HG02610 (cell line): Measurements from ENCODE around the gene IRAK1.

Source experiments
- ATAC-seq: cut with Tn5 transposase; IDR thresholded peaks from one replicate; pipeline ENCODE4 v1.9.1; 2021; ENCODE audit warnings: mild to moderate bottlenecking, moderate library complexity; ENCODE audit not compliant: unreplicated experiment

Gene IRAK1

DNA sequence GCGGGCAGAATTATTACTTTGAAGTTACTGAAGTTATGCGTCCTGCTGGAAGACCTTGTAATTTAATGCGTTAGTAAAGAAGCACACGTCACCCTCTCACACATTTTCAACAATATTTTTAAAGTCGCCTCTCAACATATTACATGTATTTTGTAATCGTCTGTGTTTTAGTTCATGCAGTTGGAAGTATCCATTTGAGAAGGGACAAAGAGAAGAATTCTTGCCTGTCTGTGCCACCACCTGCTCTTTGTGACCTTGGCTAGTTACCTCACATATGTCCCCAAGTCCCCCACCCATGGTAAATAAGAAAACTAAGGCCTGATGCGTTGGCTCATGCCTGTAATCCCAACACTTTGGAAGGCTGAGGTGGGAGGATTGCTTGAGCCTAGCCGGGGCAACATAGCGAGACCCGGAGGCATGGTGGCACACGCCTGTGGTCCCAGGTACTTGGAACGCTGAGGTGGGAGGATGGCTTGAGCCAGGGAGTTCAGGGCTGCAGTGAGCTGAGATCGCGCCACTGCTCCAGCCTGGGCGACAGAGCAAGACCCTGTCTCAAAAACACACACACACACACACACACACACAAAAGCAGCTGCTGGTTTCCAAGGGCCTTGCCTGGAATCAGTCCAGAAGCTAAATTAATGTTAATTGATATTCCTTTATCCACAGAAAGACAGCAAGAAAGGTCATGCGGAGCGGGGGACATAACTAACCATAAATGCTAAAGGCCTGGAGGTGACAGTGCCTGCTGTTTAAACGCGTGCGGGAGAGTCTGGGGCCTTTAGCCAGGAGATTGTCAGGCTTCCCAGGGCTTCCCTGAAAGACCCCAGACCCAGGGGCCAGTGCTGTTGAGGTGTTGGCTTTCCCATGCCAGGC lies 46.3 kb downstream of the IRAK1 start:
- no peak for ATAC-seq

GRCh38 chrX:153972368-153973126 lies 47.2 kb downstream of the IRAK1 start, which contains the start of gene TMEM187:
Gene TMEM187, plus strand, starts transcription at chrX:153972754. Its CDS starts 9,309 bp downstream, at chrX:153982063.
- peak; percentile 54 for ATAC-seq

DNA sequence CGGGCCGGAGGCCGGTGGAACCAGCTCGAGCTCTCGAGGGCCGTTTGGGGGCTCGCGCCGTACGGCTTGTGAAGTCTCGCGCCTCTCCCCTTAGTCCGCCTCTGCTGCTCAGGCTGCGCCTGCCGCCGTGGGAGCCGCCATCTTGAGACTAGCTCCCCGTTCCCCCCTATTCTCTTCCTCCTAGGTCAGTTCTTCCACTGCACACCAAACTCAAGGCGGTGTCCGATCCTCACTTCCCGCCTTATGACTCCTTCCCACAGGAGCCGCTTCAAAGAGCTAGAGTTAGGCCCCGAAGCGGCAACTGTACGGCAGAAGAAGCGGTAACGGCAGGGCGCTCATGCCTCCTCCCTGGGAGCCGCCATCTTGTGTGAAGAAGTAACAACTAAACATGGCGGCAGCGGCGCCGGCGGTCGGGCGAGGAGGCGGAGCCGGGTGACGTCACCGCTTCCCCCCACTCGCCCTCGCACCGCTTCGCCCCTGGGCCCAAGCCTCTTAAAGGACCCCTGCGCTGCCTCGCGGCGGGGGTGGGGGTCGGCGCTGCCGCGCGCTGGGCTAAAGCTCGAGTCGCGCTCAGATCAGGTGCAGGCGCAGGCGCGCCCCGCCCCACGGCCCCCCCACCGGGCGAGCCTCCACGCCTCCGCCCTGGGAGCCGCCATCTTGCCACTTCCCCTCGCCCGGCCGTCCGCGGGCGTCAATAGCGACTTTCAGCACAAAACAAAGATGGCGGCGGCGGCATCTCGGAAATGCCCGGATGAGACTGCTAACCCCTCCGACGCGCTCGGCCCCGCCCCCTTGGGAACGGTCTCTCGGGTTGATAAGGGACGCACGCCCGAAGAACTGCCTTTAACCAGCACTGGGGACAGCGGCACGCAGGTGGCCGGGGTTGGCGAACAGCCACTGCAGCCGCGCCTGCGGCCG lies 48.0 kb downstream of the IRAK1 start, which contains the start of gene HCFC1:
Gene HCFC1 (minus strand): TSS at position 369 of the 918 bp plus-strand sequence. CDS start 978 bp downstream, outside the sequence.
- peak; percentile 35 for ATAC-seq

DNA sequence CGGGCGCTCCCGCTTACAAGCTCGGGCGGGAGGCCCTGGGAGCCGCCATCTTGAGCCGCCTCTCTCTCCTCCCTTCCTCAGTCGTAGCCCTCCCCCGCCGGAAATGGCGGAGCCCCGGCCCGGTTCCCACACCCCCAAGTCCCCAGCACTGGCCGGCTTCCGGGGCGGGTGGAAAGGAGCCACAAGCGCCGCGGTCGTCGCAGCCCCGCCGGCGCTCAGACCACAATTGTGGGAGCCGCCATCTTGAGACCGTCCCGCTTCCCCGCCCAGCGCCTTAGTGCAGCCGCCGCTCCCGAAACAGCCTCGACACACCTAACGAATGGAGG lies 48.6 kb downstream of the IRAK1 start:
- ATAC-seq = peak; percentile 31

DNA sequence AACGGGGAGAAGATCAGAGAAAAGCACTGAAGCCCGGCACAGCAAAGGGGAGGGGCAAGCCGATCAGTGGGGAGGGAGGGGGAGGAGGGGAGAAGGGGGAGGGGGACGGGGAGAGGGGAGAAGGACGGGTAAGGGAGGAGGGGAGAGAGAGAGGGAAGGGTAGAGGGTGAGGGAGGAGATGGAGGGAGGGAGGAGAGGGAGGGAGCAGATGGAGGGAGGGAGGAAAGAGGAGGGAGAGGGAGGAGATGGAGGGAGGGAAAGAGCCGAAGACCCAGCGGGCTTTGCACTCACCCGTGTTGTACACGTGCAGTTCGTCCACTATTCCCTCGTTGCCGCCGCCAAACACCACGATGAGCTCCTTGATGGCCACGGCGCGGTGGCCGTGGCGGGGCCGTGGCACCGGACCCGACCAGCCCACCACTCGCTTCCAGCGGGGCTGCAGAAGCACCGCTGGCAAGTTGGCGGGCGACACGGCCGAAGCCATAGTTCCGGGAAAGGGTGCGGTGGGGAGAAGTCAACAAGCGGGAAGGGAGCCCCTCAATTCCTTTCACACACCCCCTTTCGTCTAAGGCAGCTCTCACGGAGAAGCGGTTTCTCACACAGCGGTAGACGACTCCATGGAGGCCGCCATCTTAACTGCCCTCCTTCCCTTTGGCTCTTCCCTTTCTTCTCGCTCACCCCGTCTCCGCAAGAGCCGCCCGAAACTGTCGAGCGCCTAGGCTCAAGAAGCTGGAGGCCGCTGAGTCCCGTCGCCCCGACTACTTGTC lies 49.2 kb downstream of the IRAK1 start:
- no peak for ATAC-seq

DNA sequence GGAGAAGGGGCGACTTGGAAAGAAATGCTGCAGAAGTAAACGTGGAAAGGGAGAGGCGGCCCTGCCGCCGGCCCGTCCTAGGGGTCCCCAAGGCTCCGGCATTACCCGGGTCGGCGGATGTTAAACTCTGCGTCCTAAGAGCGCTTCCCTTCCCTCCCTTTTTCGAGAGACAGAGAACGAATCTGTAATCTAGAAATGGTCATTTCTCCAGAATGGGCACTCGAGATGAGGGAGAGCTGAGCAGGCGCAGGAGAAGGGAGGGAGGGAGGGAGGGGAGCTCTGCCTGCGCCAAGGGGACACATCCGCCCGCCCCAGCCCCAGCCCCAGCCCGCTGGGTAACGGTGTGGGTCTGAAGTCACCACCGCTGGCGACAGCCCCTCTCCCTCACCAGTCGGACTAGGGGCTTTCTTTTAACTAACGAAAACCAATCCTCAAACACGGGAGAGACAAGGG lies 49.8 kb downstream of the IRAK1 start:
- no peak for ATAC-seq

DNA sequence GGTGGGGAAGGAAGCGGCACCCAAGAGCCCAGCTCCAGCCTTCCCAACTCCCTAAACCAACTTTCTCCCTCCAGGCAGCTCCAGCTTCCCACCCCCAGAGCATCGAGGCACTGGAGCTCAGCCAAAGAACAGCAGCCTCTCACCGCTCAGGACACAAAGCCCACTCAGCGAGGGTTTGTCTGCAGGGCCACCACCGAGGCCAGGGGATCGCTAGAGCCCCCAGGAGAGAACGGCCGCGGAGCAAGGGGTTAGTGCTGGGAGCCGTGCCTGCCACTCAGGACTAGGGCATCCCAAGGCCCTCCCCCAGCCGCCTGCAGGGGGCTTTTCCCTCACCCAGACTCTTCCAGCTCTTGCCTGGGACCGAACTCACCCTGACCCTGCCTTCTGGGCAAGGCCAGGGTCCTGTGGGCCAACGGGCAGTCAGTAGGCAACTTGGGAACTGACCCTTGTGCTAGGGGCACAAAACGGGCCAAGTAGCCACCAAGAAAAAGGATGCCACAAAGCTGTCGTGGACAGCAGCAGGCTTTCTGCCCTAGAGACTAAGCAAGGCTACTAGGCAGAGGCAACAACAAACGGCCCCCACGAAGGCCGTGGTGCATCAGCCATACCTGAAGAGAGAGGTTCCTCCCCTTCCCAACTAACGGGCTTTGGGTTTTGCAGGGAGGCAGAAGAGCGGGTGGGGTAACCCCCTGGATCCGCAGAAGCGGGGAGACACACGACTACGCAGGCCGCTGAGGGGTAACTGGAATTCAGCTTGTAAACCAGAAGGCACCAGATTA lies 50.4 kb downstream of the IRAK1 start:
- ATAC-seq = no peak

DNA sequence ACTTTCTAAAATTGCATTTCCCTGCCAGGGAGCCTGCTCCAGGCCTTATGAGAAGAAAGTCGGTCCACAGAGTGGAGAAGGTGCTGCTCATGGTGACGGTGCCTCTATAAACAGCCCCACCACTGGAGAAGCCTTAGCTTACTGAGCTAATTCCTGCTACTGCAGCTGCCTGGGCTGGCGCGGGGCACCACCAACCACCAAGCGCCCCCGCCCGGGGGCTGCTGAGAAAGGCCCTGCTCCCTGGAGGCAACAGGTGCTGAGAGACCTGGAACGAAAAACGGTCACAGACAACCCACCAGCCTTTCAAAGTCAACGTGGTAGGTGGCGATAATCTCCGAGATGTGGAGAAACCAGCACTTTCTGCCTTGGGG lies 51.0 kb downstream of the IRAK1 start:
- no peak for ATAC-seq

DNA sequence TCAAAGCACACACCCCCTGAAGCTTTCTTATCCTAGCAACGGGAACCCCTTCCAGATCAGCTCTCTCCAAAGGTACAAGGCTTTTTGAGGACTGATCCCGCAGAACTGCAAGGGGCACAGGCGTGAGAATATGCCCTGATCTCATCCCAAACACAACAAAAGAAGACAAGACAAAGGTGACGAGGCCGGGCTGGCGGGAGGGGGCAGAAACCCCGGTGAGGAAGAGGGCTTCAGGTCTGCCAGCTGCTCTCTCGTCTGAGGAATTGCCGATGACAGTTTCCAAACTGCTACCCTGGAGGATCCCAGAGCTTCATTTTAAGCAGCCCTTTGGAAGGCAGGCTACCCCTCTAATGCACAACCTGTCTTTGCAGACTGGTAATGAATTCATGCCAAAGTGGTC lies 51.4 kb downstream of the IRAK1 start:
- no peak for ATAC-seq

GRCh38 chrX:153967536-153968224 lies 52.0 kb downstream of the IRAK1 start:
- no peak for ATAC-seq

DNA sequence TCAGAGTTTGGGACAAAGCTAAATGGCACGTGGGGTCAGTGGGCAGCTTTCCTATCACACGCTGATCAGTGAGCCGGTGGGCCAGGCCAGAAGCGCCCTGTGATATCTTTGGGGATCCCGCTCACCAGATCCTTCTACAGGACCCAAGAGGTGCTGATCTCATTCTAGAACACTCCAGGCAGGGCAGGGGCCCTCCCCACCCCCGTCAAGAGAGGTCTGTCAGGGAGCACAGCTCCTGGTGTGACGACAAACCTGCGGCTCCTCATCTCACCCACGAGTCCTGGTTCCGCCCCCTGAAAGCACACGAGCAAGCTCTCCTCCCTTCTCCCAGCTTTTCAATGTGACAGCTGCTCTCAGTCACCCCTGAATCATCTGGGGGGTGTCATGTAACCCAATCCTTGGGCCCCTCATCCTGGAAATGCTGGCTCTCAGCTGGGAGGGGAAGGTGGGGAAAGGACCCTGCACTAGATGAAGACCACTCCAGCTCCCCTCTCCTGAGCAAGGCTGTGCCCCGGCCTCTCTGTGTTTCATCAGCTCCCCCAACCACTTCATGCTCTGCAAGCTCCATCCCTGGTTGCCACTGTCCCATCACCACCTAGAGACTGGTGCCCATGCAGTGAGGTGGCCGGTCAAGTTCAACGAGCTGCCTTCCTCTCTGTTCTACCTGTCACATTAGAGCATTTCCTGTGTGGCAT lies 52.7 kb downstream of the IRAK1 start:
- ATAC-seq = no peak

- no peak for ATAC-seq
These were observed 53.4 kb downstream of the IRAK1 start for GRCh38 chrX:153966283-153966688.

GRCh38 chrX:153965406-153965805 lies 54.3 kb downstream of the IRAK1 start:
- ATAC-seq = no peak

DNA sequence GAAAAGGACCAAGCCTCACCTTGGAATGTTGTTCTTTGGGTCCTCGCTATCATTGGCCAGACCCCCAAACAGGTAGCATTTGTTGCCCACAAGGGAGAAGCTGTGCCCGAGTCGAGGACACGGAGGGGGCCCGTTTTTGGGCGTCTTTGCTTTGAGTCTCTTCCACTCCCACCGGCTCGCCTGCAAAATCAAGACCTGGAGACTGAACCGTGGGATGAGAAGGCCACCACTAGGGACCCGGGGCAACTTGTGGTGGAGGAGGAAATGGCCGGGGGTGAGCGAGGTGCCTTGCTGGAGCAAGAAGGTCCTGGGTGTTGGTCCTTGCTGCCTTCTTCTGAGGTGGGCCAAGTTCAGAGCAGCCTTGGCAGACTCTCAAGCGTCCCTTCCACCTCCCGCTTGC lies 55.6 kb downstream of the IRAK1 start:
- no peak for ATAC-seq

- no peak for ATAC-seq
These were observed 56.2 kb downstream of the IRAK1 start for GRCh38 chrX:153963546-153963945.

DNA sequence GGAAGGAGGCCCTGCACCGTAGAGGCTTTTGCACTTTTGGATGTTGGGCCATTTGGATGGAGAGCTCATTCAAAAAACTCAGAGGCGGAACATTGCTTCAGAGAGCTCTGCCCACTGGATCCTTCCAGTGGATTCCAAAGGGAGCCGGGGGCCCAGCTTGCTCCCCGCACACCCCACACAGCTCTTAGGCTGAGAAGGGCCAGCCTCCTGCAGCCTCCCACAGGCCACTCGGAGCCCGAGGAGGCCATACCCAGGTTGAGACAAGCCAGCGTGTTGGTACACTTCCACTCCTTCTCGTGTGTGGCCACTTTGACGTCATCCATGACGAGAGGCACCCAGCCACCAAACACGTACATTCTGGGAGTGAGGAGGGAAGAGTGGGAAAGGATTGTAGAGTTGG lies 58.4 kb downstream of the IRAK1 start:
- ATAC-seq = no peak

- no peak for ATAC-seq
These were observed 58.9 kb downstream of the IRAK1 start for GRCh38 chrX:153960786-153961185.
